Keratinocyte (primary cell): Measurements from ENCODE around the gene THOC7.

ENCODE experiments used
- EZH2 ChIP-seq: IDR thresholded peaks from one replicate; pipeline ENCODE4 v1.6.1; 2012; ENCODE audit warnings: inconsistent platforms, mild to moderate bottlenecking, low read length, moderate library complexity
- TF ChIP-seq, protein P1 (sequence below), 3 experiments: IDR thresholded peaks in 1 of 3; conservative IDR thresholded peaks in 1 of 3; optimal IDR thresholded peaks in 1 of 3; 2 replicates in 2 of 3; 3 replicates in 1 of 3; pipeline versions ENCODE3 to v1.5.1; 2011; ENCODE audit warnings: low read length in 3 of 3, mild to moderate bottlenecking in 3 of 3, moderate library complexity in 2 of 3, control low read depth in 1 of 3, inconsistent platforms in 1 of 3; ENCODE audit not compliant: insufficient read depth in 2 of 3; ENCODE audit errors: extremely low read depth in 1 of 3

DNA sequence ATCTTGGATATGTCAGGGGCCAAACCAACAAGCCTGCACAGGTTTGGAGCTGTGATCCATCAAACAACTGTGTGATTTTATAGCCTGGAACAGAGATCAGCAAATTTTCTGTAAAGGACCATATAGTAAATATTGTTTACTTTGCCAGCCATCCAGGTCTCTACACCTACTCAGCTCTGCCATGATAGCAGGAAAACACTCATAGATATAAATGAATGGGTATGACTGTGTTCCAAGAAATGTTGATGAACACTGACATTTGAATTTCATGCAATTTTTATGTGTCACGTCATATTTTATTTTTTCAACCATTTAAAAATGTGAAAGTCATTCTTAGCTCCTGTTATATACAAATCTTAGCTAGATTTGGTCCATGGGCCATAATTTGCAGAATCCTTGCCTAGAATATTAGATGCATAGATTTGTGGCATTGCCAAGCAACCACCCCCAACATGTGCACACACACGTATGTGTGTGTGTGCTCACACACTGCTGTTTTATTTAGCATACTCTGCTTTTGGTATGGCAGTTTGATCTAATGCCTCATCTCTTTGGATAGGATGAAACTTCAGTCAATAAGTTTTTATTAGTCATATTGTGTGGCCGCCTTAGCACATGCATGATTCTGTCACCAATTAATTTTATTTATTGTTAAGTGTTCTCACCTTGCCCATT, 6.5 kb upstream of the THOC7 start:
- TF ChIP-seq, protein P1, sequence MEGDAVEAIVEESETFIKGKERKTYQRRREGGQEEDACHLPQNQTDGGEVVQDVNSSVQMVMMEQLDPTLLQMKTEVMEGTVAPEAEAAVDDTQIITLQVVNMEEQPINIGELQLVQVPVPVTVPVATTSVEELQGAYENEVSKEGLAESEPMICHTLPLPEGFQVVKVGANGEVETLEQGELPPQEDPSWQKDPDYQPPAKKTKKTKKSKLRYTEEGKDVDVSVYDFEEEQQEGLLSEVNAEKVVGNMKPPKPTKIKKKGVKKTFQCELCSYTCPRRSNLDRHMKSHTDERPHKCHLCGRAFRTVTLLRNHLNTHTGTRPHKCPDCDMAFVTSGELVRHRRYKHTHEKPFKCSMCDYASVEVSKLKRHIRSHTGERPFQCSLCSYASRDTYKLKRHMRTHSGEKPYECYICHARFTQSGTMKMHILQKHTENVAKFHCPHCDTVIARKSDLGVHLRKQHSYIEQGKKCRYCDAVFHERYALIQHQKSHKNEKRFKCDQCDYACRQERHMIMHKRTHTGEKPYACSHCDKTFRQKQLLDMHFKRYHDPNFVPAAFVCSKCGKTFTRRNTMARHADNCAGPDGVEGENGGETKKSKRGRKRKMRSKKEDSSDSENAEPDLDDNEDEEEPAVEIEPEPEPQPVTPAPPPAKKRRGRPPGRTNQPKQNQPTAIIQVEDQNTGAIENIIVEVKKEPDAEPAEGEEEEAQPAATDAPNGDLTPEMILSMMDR (optimal IDR thresholded peaks at IDR 0.05 in 1 of 3, IDR thresholded peaks at IDR 0.05 in 1 of 3, conservative IDR thresholded peaks at IDR 0.05 in 1 of 3; ENCODE audit: extremely low read depth in 1 of 3, insufficient read depth in 2 of 3, low read length in 3 of 3) = no peak
- no peak for TF ChIP-seq EZH2
